ENCODE data around the gene BICDL1. TPM values are rescaled to one million over a fixed set of nuclear protein-coding genes. Genes with fewer than 3 reads are reported as not detected.

The BICDL1 gene
- total RNA-seq, 1 donor from 2014 or later: 24.5 TPM

GRCh38 chr12:120118321-120119061, 129.5 kb downstream of the BICDL1 start:
- FAIRE-seq (no peak), DNase-seq (ENCODE audit: low spot score in 2 of 2) (no peak)

GRCh38 chr12:120119271-120119973, 130.4 kb downstream of the BICDL1 start:
- no peak for FAIRE-seq
- no peak for DNase-seq (ENCODE audit: low spot score in 2 of 2)

GRCh38 chr12:120121343-120121742, 132.3 kb downstream of the BICDL1 start:
- FAIRE-seq: no peak
- no peak for DNase-seq (ENCODE audit: low spot score in 2 of 2)

GRCh38 chr12:120121766-120122293, 132.8 kb downstream of the BICDL1 start:
- FAIRE-seq: no peak
- no peak for DNase-seq (ENCODE audit: low spot score in 2 of 2)

- FAIRE-seq (no peak), DNase-seq (ENCODE audit: low spot score in 2 of 2) (no peak)
Measured at GRCh38 chr12:120125029-120125428, 136.0 kb downstream of the BICDL1 start.

GRCh38 chr12:120125792-120126634, 137.0 kb downstream of the BICDL1 start:
- DNase-seq (ENCODE audit: low spot score in 2 of 2): no peak
- FAIRE-seq: no peak

- FAIRE-seq: no peak
- DNase-seq (ENCODE audit: low spot score in 2 of 2): no peak
Measured at GRCh38 chr12:120126635-120127005, 137.6 kb downstream of the BICDL1 start.

- FAIRE-seq (no peak), DNase-seq (ENCODE audit: low spot score in 2 of 2) (no peak)
Measured at GRCh38 chr12:120130011-120130410, 141.0 kb downstream of the BICDL1 start.

- DNase-seq (ENCODE audit: low spot score in 2 of 2): no peak
- no peak for FAIRE-seq
Measured at GRCh38 chr12:120131116-120131515, 142.1 kb downstream of the BICDL1 start.

- FAIRE-seq (no peak), DNase-seq (ENCODE audit: low spot score in 2 of 2) (no peak)
Measured at GRCh38 chr12:120132054-120132836, 143.2 kb downstream of the BICDL1 start.

GRCh38 chr12:120132863-120133385, 143.9 kb downstream of the BICDL1 start:
- FAIRE-seq (no peak), DNase-seq (ENCODE audit: low spot score in 2 of 2) (no peak)

- FAIRE-seq: no peak
Measured at GRCh38 chr12:120134307-120134980, 145.4 kb downstream of the BICDL1 start.

GRCh38 chr12:120136093-120136770, 147.2 kb downstream of the BICDL1 start:
- FAIRE-seq: no peak

More at GRCh38 chr12:120134307-120134980, 145.4 kb downstream of the BICDL1 start:
- DNase-seq (ENCODE audit: low spot score in 2 of 2): no peak

GRCh38 chr12:120137833-120138232, 148.8 kb downstream of the BICDL1 start:
- DNase-seq (ENCODE audit: low spot score in 2 of 2): no peak
- no peak for FAIRE-seq

More at GRCh38 chr12:120136093-120136770, 147.2 kb downstream of the BICDL1 start:
- DNase-seq (ENCODE audit: low spot score in 2 of 2): no peak

GRCh38 chr12:120138366-120138765, 149.3 kb downstream of the BICDL1 start:
- DNase-seq (ENCODE audit: low spot score in 2 of 2): no peak
- no peak for FAIRE-seq

GRCh38 chr12:120139958-120140357, 150.9 kb downstream of the BICDL1 start:
- FAIRE-seq: no peak
- DNase-seq (ENCODE audit: low spot score in 2 of 2): no peak

- FAIRE-seq: no peak
- DNase-seq (ENCODE audit: low spot score in 2 of 2): no peak
Measured at GRCh38 chr12:120140603-120141002, 151.6 kb downstream of the BICDL1 start.

GRCh38 chr12:120141336-120141735, 152.3 kb downstream of the BICDL1 start:
- DNase-seq (ENCODE audit: low spot score in 2 of 2) (no peak), FAIRE-seq (no peak)

Data from frontal cortex (tissue), 4 donors.